HG03175 (cell line): ENCODE results near the gene SIVA1.

Source experiments
- ATAC-seq: cut with Tn5 transposase; IDR thresholded peaks from one replicate; pipeline ENCODE4 v1.9.1; 2021; ENCODE audit warnings: mild to moderate bottlenecking, moderate library complexity; ENCODE audit not compliant: unreplicated experiment

Gene SIVA1

GRCh38 chr14:104794993-104795780 lies 42.2 kb downstream of the SIVA1 start, which contains the start of gene AKT1:
Gene AKT1, minus strand, starts transcription at chr14:104795748. Its CDS starts 3,105 bp downstream, at chr14:104792643.
- peak; percentile 44 for ATAC-seq

GRCh38 chr14:104795781-104796686 lies 43.1 kb downstream of the SIVA1 start:
- peak; percentile 38 for ATAC-seq

GRCh38 chr14:104796687-104797081 lies 43.7 kb downstream of the SIVA1 start:
- ATAC-seq = no peak

GRCh38 chr14:104797115-104798044 lies 44.4 kb downstream of the SIVA1 start:
- no peak for ATAC-seq

- no peak for ATAC-seq
These were observed 45.6 kb downstream of the SIVA1 start for GRCh38 chr14:104798300-104799243.

GRCh38 chr14:104799244-104800014 lies 46.5 kb downstream of the SIVA1 start:
- no peak for ATAC-seq

- peak; percentile 59 for ATAC-seq
These were observed 47.2 kb downstream of the SIVA1 start for GRCh38 chr14:104800015-104800770.

GRCh38 chr14:104800771-104801519 lies 48.0 kb downstream of the SIVA1 start, which contains the start of gene ZBTB42:
Gene ZBTB42, plus strand, starts transcription at chr14:104801101. Its CDS starts 97 bp downstream, at chr14:104801198.
- ATAC-seq = peak; percentile 38

GRCh38 chr14:104801520-104802393 lies 48.8 kb downstream of the SIVA1 start:
- ATAC-seq = no peak

GRCh38 chr14:104802394-104803184 lies 49.6 kb downstream of the SIVA1 start:
- no peak for ATAC-seq

- no peak for ATAC-seq
These were observed 50.4 kb downstream of the SIVA1 start for GRCh38 chr14:104803280-104803911.

GRCh38 chr14:104803912-104804410 lies 51.0 kb downstream of the SIVA1 start:
- ATAC-seq = no peak

GRCh38 chr14:104804481-104805325 lies 51.8 kb downstream of the SIVA1 start:
- ATAC-seq = no peak

- no peak for ATAC-seq
These were observed 52.4 kb downstream of the SIVA1 start for GRCh38 chr14:104805326-104805678.
